Muscle layer of colon (tissue), 2 donors: ENCODE data around the gene SH2B2.
A peak's percentile ranks its signal among the peaks of the same experiment; 100 is the strongest.

Source experiments
- H3K27ac ChIP-seq: one replicate; pipeline ENCODE4 v1.7.0; 2013; ENCODE audit warnings: low read depth, mild to moderate bottlenecking, low read length, moderate library complexity
- H3K27me3 ChIP-seq, 2 donors: one replicate each; pipeline ENCODE4 v1.7.0; 2013; ENCODE audit warnings: low read length in 2 of 2, mild to moderate bottlenecking in 2 of 2; ENCODE audit not compliant: insufficient read depth in 2 of 2, control insufficient read depth in 1 of 2
- H3K36me3 ChIP-seq: one replicate; pipeline ENCODE4 v1.7.0; 2013; ENCODE audit warnings: mild to moderate bottlenecking, low read length; ENCODE audit not compliant: insufficient read depth
- H3K4me1 ChIP-seq: one replicate; pipeline ENCODE4 v1.7.0; 2013; ENCODE audit warnings: mild to moderate bottlenecking, low read length; ENCODE audit not compliant: insufficient read depth
- H3K4me3 ChIP-seq, 2 donors: one replicate each; pipeline ENCODE4 v1.7.0; 2013; ENCODE audit warnings: low read length in 2 of 2, low read depth in 1 of 2, mild to moderate bottlenecking in 1 of 2, moderate library complexity in 1 of 2
- H3K9ac ChIP-seq: one replicate; pipeline ENCODE4 v1.7.0; 2013; ENCODE audit warnings: low read length
- H3K9me3 ChIP-seq: one replicate; pipeline ENCODE4 v1.7.0; 2013; ENCODE audit warnings: mild to moderate bottlenecking, low read length
- donor health status: abdominal sarcoma.
- donor health status: Adenocarcinoma of cecum.

Gene SH2B2

GRCh38 chr7:102282465-102283362, 4.0 kb upstream of the SH2B2 start:
- Histone ChIP-seq H3K9me3 (no peaks in the 10 kb centered on the region), H3K9ac (no peak overlapping the region), H3K4me3 (no peak overlapping the region), H3K27ac (no peak overlapping the region), H3K4me1 (peaks cover 12% of the 10 kb centered on the region), H3K27me3 (no peaks in the 10 kb centered on the region), H3K36me3 (no peaks in the 10 kb centered on the region)

GRCh38 chr7:102283477-102284189, 3.0 kb upstream of the SH2B2 start:
- Histone ChIP-seq H3K27me3 (no peaks in the 10 kb centered on the region), H3K27ac (no peak overlapping the region), H3K4me3 (no peak overlapping the region), H3K9ac (no peak overlapping the region), H3K9me3 (no peaks in the 10 kb centered on the region), H3K4me1 (peaks cover 20% of the 10 kb centered on the region), H3K36me3 (no peaks in the 10 kb centered on the region)

GRCh38 chr7:102284399-102284798, 2.3 kb upstream of the SH2B2 start:
- Histone ChIP-seq H3K27me3 (no peaks in the 10 kb centered on the region), H3K4me1 (peaks cover 20% of the 10 kb centered on the region), H3K4me3 (no peak overlapping the region), H3K36me3 (no peaks in the 10 kb centered on the region), H3K9ac (no peak overlapping the region), H3K9me3 (no peaks in the 10 kb centered on the region), H3K27ac (no peak overlapping the region)

GRCh38 chr7:102284891-102285539, 1.7 kb upstream of the SH2B2 start:
- H3K4me3 ChIP-seq, result no peak overlapping the region
- H3K27ac ChIP-seq, result no peak overlapping the region
- H3K27me3 ChIP-seq, result no peaks in the 10 kb centered on the region
- H3K36me3 ChIP-seq, result no peaks in the 10 kb centered on the region
- no peaks in the 10 kb centered on the region for H3K9me3 ChIP-seq
- H3K9ac ChIP-seq, result no peak overlapping the region
- H3K4me1 ChIP-seq, result peaks cover 17% of the 10 kb centered on the region

GRCh38 chr7:102285540-102286236, 980 bp upstream of the SH2B2 start:
- Histone ChIP-seq H3K4me3 (peak overlapping the region; percentile 58 to 91), H3K4me1 (peaks cover 17% of the 10 kb centered on the region), H3K9me3 (no peaks in the 10 kb centered on the region), H3K36me3 (no peaks in the 10 kb centered on the region), H3K27ac (peak overlapping the region; percentile 58), H3K27me3 (no peaks in the 10 kb centered on the region), H3K9ac (no peak overlapping the region)

- H3K27me3 ChIP-seq, result peaks cover 0 to 4% of the 10 kb centered on the region in 2 donors
- H3K9me3 ChIP-seq, result no peaks in the 10 kb centered on the region
- no peaks in the 10 kb centered on the region for H3K36me3 ChIP-seq
- H3K4me1 ChIP-seq, result peaks cover 17% of the 10 kb centered on the region
- peak overlapping the region; percentile 32 for H3K27ac ChIP-seq
- H3K9ac ChIP-seq, result peak overlapping the region; percentile 21
- peak overlapping the region; percentile 76 to 81 for H3K4me3 ChIP-seq
Measured at GRCh38 chr7:102287111-102287980, 678 bp downstream of the SH2B2 start.

- no peaks in the 10 kb centered on the region for H3K9me3 ChIP-seq
- H3K4me3 ChIP-seq, result peak overlapping the region; percentile 76 to 81
- H3K27ac ChIP-seq, result no peak overlapping the region
- peak overlapping the region; percentile 21 for H3K9ac ChIP-seq
- H3K4me1 ChIP-seq, result peaks cover 17% of the 10 kb centered on the region
- no peaks in the 10 kb centered on the region for H3K36me3 ChIP-seq
- peaks cover 0 to 10% of the 10 kb centered on the region in 2 donors for H3K27me3 ChIP-seq
Measured at GRCh38 chr7:102287981-102288278, 1.3 kb downstream of the SH2B2 start.

- Histone ChIP-seq H3K27me3 (peaks cover 0 to 11% of the 10 kb centered on the region in 2 donors), H3K9me3 (no peaks in the 10 kb centered on the region), H3K36me3 (no peaks in the 10 kb centered on the region), H3K27ac (no peak overlapping the region), H3K9ac (no peak overlapping the region), H3K4me1 (peaks cover 17% of the 10 kb centered on the region), H3K4me3 (peak overlapping the region; percentile 76 to 81)
Measured at GRCh38 chr7:102288285-102288930, 1.7 kb downstream of the SH2B2 start.

- H3K9me3 ChIP-seq, result no peaks in the 10 kb centered on the region
- no peak overlapping the region for H3K27ac ChIP-seq
- H3K4me3 ChIP-seq, result no peak overlapping the region
- peaks cover 17% of the 10 kb centered on the region for H3K4me1 ChIP-seq
- H3K36me3 ChIP-seq, result no peaks in the 10 kb centered on the region
- H3K27me3 ChIP-seq, result peaks cover 0 to 11% of the 10 kb centered on the region in 2 donors
- H3K9ac ChIP-seq, result no peak overlapping the region
Measured at GRCh38 chr7:102289057-102289456, 2.4 kb downstream of the SH2B2 start.
